ENCODE measurements around the gene OR51B4. TPM values are rescaled to one million over a fixed set of nuclear protein-coding genes. Genes with fewer than 3 reads are reported as not detected.
"Not testable (repeated sequence)": the region's sequence is repeated elsewhere in the genome, so short reads cannot be mapped to it uniquely, and the experiment has no call there.

The OR51B4 gene
- total RNA-seq, 1 experiment from 2014 or later = not detected

- DNase-seq (ENCODE audit: low spot score) = not testable (repeated sequence)
These were observed 7.3 kb downstream of the OR51B4 start for GRCh38 chr11:5294342-5294995.

- DNase-seq (ENCODE audit: low spot score) = no peak
These were observed 8.7 kb downstream of the OR51B4 start for GRCh38 chr11:5293028-5293427.

- peak; percentile 53 for DNase-seq (ENCODE audit: low spot score)
These were observed 10.4 kb downstream of the OR51B4 start for GRCh38 chr11:5291207-5291838.

- no peak for DNase-seq (ENCODE audit: low spot score)
These were observed 11.6 kb downstream of the OR51B4 start for GRCh38 chr11:5290106-5290505.

GRCh38 chr11:5289696-5290095 lies 12.1 kb downstream of the OR51B4 start:
- DNase-seq (ENCODE audit: low spot score) = no peak

GRCh38 chr11:5288906-5289550 lies 12.7 kb downstream of the OR51B4 start:
- no peak for DNase-seq (ENCODE audit: low spot score)

GRCh38 chr11:5288108-5288905 lies 13.4 kb downstream of the OR51B4 start:
- DNase-seq (ENCODE audit: low spot score) = no peak

GRCh38 chr11:5286901-5287300 lies 14.8 kb downstream of the OR51B4 start:
- DNase-seq (ENCODE audit: low spot score) = no peak

- DNase-seq (ENCODE audit: low spot score) = no peak
These were observed 15.4 kb downstream of the OR51B4 start for GRCh38 chr11:5286351-5286750.

GRCh38 chr11:5285703-5286340 lies 15.9 kb downstream of the OR51B4 start:
- DNase-seq (ENCODE audit: low spot score) = no peak

GRCh38 chr11:5284637-5285036 lies 17.1 kb downstream of the OR51B4 start:
- DNase-seq (ENCODE audit: low spot score) = no peak

GRCh38 chr11:5283882-5284281 lies 17.9 kb downstream of the OR51B4 start:
- DNase-seq (ENCODE audit: low spot score) = no peak

- no peak for DNase-seq (ENCODE audit: low spot score)
These were observed 18.7 kb downstream of the OR51B4 start for GRCh38 chr11:5283086-5283485.

- DNase-seq (ENCODE audit: low spot score) = no peak
These were observed 19.1 kb downstream of the OR51B4 start for GRCh38 chr11:5282628-5283027.

- DNase-seq (ENCODE audit: low spot score) = no peak
These were observed 20.1 kb downstream of the OR51B4 start for GRCh38 chr11:5281596-5281995.

GRCh38 chr11:5280582-5281102 lies 21.1 kb downstream of the OR51B4 start:
- peak; percentile 83 for DNase-seq (ENCODE audit: low spot score)

- no peak for DNase-seq (ENCODE audit: low spot score)
These were observed 22.2 kb downstream of the OR51B4 start for GRCh38 chr11:5279471-5280090.

- DNase-seq (ENCODE audit: low spot score) = no peak
These were observed 23.9 kb downstream of the OR51B4 start for GRCh38 chr11:5277807-5278382.

GRCh38 chr11:5276697-5277096 lies 25.0 kb downstream of the OR51B4 start:
- DNase-seq (ENCODE audit: low spot score) = no peak

GRCh38 chr11:5275369-5276110 lies 26.2 kb downstream of the OR51B4 start:
- no peak for DNase-seq (ENCODE audit: low spot score)

Measured in HT-29 (cell line).